ENCODE measurements around the gene ZFR2.

The ZFR2 gene

GRCh38 chr19:3834349-3835054 is 34.3 kb downstream of the ZFR2 start:
- Histone ChIP-seq H3K36me3 (ENCODE audit: control insufficient read depth, insufficient read depth, low read length) (no peaks in the 10 kb centered on the region), H3K4me3 (ENCODE audit: low read length) (no peak overlapping the region), H2BK5ac (ENCODE audit: low read length) (no peak overlapping the region), H3K4me1 (ENCODE audit: control insufficient read depth, low read depth, low read length) (no peaks in the 10 kb centered on the region), H3K27ac (ENCODE audit: low read depth, low read length) (no peak overlapping the region), H2BK120ac (ENCODE audit: low read depth, low read length) (no peak overlapping the region), H3K79me2 (ENCODE audit: control insufficient read depth, insufficient read depth, low read length) (no peaks in the 10 kb centered on the region), H3K27me3 (ENCODE audit: insufficient read depth, low read length, poor library complexity) (no peaks in the 10 kb centered on the region), H3K79me1 (ENCODE audit: low read length) (no peaks in the 10 kb centered on the region), H3K56ac (ENCODE audit: low read length) (no peak overlapping the region), H4K5ac (ENCODE audit: low read length) (no peak overlapping the region), H3K4ac (ENCODE audit: low read depth, low read length) (no peak overlapping the region), H4K8ac (ENCODE audit: low read depth, low read length) (no peak overlapping the region), H2AK5ac (ENCODE audit: low read length) (no peak overlapping the region), H3K9ac (ENCODE audit: low read length) (no peak overlapping the region), H2BK15ac (replicated peaks; ENCODE audit: low read depth) (no peak overlapping the region), H3K18ac (ENCODE audit: low read length) (no peak overlapping the region), H3K4me2 (ENCODE audit: low read length) (no peak overlapping the region), H3K23ac (ENCODE audit: low read length) (no peak overlapping the region)
- no peak for DNase-seq
- no CpG with 5 or more reads among the region's 35 CpGs for WGBS (ENCODE audit: extremely low coverage, insufficient coverage, low lambda C conversion rate)

- Histone ChIP-seq H3K18ac (ENCODE audit: low read length) (no peak overlapping the region), H3K27ac (ENCODE audit: low read depth, low read length) (no peak overlapping the region), H3K4me1 (ENCODE audit: control insufficient read depth, low read depth, low read length) (no peaks in the 10 kb centered on the region), H3K9ac (ENCODE audit: low read length) (no peak overlapping the region), H3K4me2 (ENCODE audit: low read length) (no peak overlapping the region), H2BK5ac (ENCODE audit: low read length) (no peak overlapping the region), H2AK5ac (ENCODE audit: low read length) (no peak overlapping the region), H3K4ac (ENCODE audit: low read depth, low read length) (no peak overlapping the region), H4K8ac (ENCODE audit: low read depth, low read length) (no peak overlapping the region), H2BK120ac (ENCODE audit: low read depth, low read length) (no peak overlapping the region), H3K23ac (ENCODE audit: low read length) (no peak overlapping the region), H2BK15ac (replicated peaks; ENCODE audit: low read depth) (no peak overlapping the region), H3K4me3 (ENCODE audit: low read length) (no peak overlapping the region), H3K79me1 (ENCODE audit: low read length) (no peaks in the 10 kb centered on the region), H3K56ac (ENCODE audit: low read length) (no peak overlapping the region), H3K27me3 (ENCODE audit: insufficient read depth, low read length, poor library complexity) (no peaks in the 10 kb centered on the region), H4K5ac (ENCODE audit: low read length) (no peak overlapping the region), H3K79me2 (ENCODE audit: control insufficient read depth, insufficient read depth, low read length) (no peaks in the 10 kb centered on the region), H3K36me3 (ENCODE audit: control insufficient read depth, insufficient read depth, low read length) (no peaks in the 10 kb centered on the region)
- no peak for DNase-seq
- no CpG with 5 or more reads among the region's 34 CpGs for WGBS (ENCODE audit: extremely low coverage, insufficient coverage, low lambda C conversion rate)
These were observed 35.1 kb downstream of the ZFR2 start for GRCh38 chr19:3833578-3834348.

GRCh38 chr19:3832001-3832400 is 36.8 kb downstream of the ZFR2 start:
- Histone ChIP-seq H3K79me1 (ENCODE audit: low read length) (no peaks in the 10 kb centered on the region), H2BK120ac (ENCODE audit: low read depth, low read length) (no peak overlapping the region), H3K9ac (ENCODE audit: low read length) (no peak overlapping the region), H3K36me3 (ENCODE audit: control insufficient read depth, insufficient read depth, low read length) (no peaks in the 10 kb centered on the region), H3K4me1 (ENCODE audit: control insufficient read depth, low read depth, low read length) (no peaks in the 10 kb centered on the region), H4K8ac (ENCODE audit: low read depth, low read length) (no peak overlapping the region), H3K4ac (ENCODE audit: low read depth, low read length) (no peak overlapping the region), H3K56ac (ENCODE audit: low read length) (no peak overlapping the region), H3K27me3 (ENCODE audit: insufficient read depth, low read length, poor library complexity) (no peaks in the 10 kb centered on the region), H2AK5ac (ENCODE audit: low read length) (no peak overlapping the region), H3K4me2 (ENCODE audit: low read length) (no peak overlapping the region), H4K5ac (ENCODE audit: low read length) (no peak overlapping the region), H2BK5ac (ENCODE audit: low read length) (no peak overlapping the region), H3K23ac (ENCODE audit: low read length) (no peak overlapping the region), H3K18ac (ENCODE audit: low read length) (no peak overlapping the region), H2BK15ac (replicated peaks; ENCODE audit: low read depth) (no peak overlapping the region), H3K79me2 (ENCODE audit: control insufficient read depth, insufficient read depth, low read length) (no peaks in the 10 kb centered on the region), H3K4me3 (ENCODE audit: low read length) (no peak overlapping the region), H3K27ac (ENCODE audit: low read depth, low read length) (no peak overlapping the region)
- WGBS (ENCODE audit: extremely low coverage, insufficient coverage, low lambda C conversion rate) = no CpG with 5 or more reads among the region's 6 CpGs
- DNase-seq = no peak

- Histone ChIP-seq H3K79me1 (ENCODE audit: low read length) (no peaks in the 10 kb centered on the region), H3K36me3 (ENCODE audit: control insufficient read depth, insufficient read depth, low read length) (no peaks in the 10 kb centered on the region), H3K4me3 (ENCODE audit: low read length) (no peak overlapping the region), H4K5ac (ENCODE audit: low read length) (no peak overlapping the region), H3K4ac (ENCODE audit: low read depth, low read length) (no peak overlapping the region), H2AK5ac (ENCODE audit: low read length) (no peak overlapping the region), H3K27ac (ENCODE audit: low read depth, low read length) (no peak overlapping the region), H3K9ac (ENCODE audit: low read length) (no peak overlapping the region), H3K79me2 (ENCODE audit: control insufficient read depth, insufficient read depth, low read length) (no peaks in the 10 kb centered on the region), H2BK5ac (ENCODE audit: low read length) (no peak overlapping the region), H3K27me3 (ENCODE audit: insufficient read depth, low read length, poor library complexity) (no peaks in the 10 kb centered on the region), H3K4me1 (ENCODE audit: control insufficient read depth, low read depth, low read length) (no peaks in the 10 kb centered on the region), H2BK15ac (replicated peaks; ENCODE audit: low read depth) (no peak overlapping the region), H3K18ac (ENCODE audit: low read length) (no peak overlapping the region), H3K4me2 (ENCODE audit: low read length) (no peak overlapping the region), H3K56ac (ENCODE audit: low read length) (no peak overlapping the region), H3K23ac (ENCODE audit: low read length) (no peak overlapping the region), H2BK120ac (ENCODE audit: low read depth, low read length) (no peak overlapping the region), H4K8ac (ENCODE audit: low read depth, low read length) (no peak overlapping the region)
- DNase-seq = no peak
- WGBS (ENCODE audit: extremely low coverage, insufficient coverage, low lambda C conversion rate) = no CpG with 5 or more reads among the region's 19 CpGs
These were observed 37.2 kb downstream of the ZFR2 start for GRCh38 chr19:3831601-3832000.

- H2AK5ac ChIP-seq (ENCODE audit: low read length) = no peak overlapping the region
- no peak overlapping the region for H3K27ac ChIP-seq (ENCODE audit: low read depth, low read length)
- no peak overlapping the region for H3K4me3 ChIP-seq (ENCODE audit: low read length)
- H4K8ac ChIP-seq (ENCODE audit: low read depth, low read length) = no peak overlapping the region
- no peaks in the 10 kb centered on the region for H3K79me2 ChIP-seq (ENCODE audit: control insufficient read depth, insufficient read depth, low read length)
- DNase-seq = no peak
- no peak overlapping the region for H3K23ac ChIP-seq (ENCODE audit: low read length)
- no peaks in the 10 kb centered on the region for H3K4me1 ChIP-seq (ENCODE audit: control insufficient read depth, low read depth, low read length)
- no peaks in the 10 kb centered on the region for H3K27me3 ChIP-seq (ENCODE audit: insufficient read depth, low read length, poor library complexity)
- H3K4me2 ChIP-seq (ENCODE audit: low read length) = no peak overlapping the region
- no peak overlapping the region for H3K56ac ChIP-seq (ENCODE audit: low read length)
- H3K18ac ChIP-seq (ENCODE audit: low read length) = no peak overlapping the region
- H2BK15ac ChIP-seq (replicated peaks; ENCODE audit: low read depth) = no peak overlapping the region
- H3K36me3 ChIP-seq (ENCODE audit: control insufficient read depth, insufficient read depth, low read length) = no peaks in the 10 kb centered on the region
- no peak overlapping the region for H2BK120ac ChIP-seq (ENCODE audit: low read depth, low read length)
- H3K9ac ChIP-seq (ENCODE audit: low read length) = no peak overlapping the region
- no peak overlapping the region for H4K5ac ChIP-seq (ENCODE audit: low read length)
- H2BK5ac ChIP-seq (ENCODE audit: low read length) = no peak overlapping the region
- WGBS (ENCODE audit: extremely low coverage, insufficient coverage, low lambda C conversion rate) = no CpG with 5 or more reads among the region's 45 CpGs
- H3K79me1 ChIP-seq (ENCODE audit: low read length) = no peaks in the 10 kb centered on the region
- no peak overlapping the region for H3K4ac ChIP-seq (ENCODE audit: low read depth, low read length)
These were observed 37.9 kb downstream of the ZFR2 start for GRCh38 chr19:3830621-3831589.
